ENCODE results near the gene ALDH7A1.
"Not testable (repeated sequence)": the region's sequence is repeated elsewhere in the genome, so short reads cannot be mapped to it uniquely, and the experiment has no call there.

The ALDH7A1 gene

DNA sequence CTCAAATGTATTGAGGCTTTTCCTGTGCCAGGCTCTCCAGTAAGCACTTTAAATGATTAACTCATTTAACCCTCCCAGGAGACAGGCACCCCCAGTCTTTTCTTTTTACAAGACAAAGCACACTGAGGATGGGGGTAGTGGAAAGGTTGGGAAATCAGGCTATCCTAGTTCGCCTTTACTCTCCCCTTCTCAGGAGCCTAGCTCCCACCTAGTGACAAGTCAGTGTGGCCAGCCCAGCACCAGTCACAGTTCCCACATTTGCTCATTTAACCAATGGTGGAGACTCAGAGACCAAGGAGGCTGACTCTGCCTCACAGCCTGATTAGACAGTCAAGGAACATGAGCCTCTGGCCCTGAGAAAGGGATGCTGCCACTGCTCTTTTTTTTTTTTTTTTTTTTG is 3.5 kb downstream of the ALDH7A1 start:
- no peak for DNase-seq

DNA sequence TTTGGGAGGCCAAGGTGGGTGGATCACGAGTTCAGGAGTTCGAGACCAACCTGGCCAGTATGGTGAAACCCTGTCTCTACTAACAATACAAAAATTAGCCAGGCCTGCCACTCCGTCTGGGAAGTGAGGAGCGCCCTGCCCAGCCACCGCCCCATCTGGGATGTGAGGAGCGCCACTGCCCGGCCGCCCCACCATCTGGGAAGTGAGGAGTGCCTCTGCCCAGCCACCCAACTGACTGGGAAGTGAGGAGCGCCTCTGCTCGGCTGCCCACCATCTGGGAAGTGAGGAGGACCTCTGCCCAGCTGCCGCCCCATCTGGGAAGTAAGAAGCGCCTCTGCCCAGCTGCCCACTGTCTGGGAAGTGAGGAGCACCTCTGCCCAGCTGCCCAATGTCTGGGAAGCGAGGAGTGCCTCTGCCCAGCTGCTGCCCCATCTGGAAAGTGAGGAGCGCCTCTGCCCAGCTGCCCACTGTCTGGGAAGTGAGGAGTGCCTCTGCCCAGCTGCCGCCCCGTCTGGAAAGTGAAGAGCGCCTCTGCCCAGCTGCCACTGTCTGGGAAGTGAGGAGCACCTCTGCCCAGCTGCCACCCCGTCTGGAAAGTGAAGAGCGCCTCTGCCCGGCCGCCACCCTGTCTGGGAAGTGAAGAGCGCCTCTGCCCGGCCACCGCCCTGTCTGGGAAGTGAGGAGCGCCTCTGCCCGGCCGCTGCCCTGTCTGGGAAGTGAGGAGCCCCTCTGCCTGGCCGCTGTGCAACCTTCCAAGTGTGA is 5.3 kb downstream of the ALDH7A1 start:
- DNase-seq: no peak

DNA sequence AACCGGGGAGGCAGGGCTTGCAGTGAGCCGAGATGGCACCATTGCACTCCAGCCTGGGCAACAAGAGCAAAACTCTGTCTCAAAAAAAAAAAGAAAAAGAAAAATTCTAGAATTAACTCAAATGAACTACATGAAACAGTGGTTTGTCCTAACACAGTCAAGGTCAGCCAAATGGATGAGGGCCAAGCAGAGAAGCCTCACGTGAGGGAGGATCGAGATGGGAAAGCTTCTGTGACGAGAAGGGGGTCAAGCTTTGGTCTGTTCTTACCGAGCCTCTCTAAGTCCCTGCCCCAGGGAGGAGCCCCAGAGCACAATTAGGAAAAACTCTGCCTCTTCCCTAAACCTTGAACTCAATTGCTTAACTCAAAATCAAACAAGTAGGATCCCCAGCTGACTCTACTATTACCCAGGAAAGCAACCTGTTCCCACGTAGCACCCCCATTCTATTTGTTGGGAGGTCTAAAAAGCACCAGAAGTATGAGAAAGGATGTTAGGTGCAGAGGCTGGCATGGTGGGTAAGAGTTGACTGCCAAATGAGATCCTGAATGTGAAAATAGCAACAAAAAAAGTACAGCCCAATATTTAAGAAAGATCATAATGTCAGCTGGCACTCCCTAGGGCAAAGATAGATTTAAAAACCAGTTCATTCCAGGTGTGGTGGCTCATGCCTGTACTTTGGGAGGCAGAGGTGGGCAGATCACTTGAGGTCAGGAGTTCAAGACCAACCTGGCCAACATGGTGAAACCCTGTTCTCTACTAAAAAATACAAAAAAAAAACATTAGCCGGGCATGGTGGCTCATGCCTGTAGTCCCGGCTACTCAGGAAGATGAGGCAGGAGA is 7.2 kb downstream of the ALDH7A1 start:
- no peak for DNase-seq

DNA sequence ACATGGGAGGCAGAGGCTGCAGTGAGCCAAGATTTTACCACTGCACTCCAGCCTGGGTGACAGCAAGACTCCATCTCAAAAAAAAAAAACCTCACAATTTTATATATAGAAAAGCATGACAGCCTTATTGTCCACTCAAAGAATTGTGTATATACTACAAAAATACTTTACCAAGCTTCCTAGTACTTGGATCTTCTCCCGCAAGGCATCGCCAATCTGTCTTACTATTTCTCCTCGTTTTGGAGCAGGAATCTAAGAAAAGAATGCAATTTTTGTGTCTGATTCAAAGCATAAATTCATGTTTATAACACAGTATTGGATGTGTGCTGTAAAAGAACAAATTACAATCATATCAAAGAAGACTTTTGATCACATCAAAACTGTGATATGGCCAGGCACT is 11.3 kb downstream of the ALDH7A1 start:
- no peak for DNase-seq

DNA sequence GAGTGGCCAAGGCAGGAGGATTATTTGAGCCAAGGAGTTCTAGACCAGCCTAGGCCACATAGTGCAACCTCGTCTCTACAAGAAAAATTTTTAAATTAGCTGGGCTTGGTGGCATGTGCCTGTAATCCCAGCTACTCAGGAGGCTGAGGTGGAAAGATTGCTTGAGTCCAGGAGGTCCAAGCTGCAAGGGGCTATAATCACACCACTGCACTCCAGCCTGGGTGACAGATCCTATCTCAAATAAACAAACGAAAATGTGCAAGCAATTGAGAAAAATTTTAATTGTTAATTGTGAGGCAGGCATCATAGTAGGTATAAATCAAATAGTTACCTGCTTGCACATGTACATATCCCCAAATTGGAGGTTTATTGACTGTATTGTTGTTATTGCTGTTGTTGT is 15.3 kb downstream of the ALDH7A1 start:
- no peak for DNase-seq

DNA sequence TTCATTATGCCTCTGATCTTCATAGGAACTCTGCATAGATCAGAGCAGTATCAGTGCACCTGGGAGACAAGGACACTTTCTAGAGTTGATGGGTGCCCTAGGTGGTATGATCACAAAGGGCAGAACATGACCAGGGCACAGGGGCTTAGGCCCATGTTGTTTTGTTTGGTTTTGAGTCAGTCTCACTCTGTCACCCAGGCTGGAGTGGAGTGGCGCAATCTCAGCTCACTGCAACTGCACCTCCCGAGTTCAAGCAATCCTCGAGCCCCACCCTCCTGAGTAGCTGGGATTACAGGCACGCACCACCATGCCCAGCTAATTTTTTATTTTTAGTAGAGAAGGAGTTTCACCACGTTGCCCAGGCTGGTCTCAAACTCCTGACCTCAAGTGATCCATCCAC is 17.6 kb downstream of the ALDH7A1 start:
- DNase-seq: no peak

DNA sequence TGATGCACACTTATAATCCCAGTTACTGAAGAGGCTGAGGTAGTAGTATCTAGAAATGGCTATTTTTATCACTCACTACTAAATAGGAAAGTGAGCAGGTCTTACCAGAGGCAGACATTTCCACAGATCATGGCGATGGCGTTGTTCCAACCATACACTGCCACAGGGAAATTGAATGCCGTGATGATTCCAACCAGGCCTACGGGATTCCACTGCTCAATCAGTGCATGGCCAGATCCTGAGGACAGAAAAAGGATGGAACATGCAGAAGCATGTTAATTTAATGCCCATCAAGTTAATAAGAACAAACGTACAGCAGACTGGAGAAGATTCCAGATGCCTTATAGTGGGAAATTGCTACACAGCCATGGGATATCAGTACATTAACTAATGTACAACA is 18.0 kb downstream of the ALDH7A1 start:
- no peak for DNase-seq

DNA sequence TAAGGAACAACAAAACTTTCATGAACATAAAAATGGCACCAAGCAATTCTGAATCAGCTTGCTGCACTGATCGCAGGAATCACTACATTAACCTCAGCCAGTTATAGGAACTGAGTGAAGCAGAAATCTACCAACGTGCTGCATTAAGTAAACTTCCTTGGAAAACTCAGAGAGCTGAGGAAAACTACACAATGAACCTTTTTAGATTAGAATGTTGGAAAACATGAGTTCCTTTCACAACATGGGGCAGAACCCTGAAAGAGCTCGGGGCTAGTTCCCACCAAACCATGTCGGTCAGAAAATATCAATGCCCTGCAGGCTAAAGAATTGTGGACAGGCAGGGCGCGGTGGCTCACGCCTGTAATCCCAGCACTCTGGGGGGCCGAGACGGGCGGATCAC is 19.4 kb downstream of the ALDH7A1 start:
- DNase-seq: no peak

DNA sequence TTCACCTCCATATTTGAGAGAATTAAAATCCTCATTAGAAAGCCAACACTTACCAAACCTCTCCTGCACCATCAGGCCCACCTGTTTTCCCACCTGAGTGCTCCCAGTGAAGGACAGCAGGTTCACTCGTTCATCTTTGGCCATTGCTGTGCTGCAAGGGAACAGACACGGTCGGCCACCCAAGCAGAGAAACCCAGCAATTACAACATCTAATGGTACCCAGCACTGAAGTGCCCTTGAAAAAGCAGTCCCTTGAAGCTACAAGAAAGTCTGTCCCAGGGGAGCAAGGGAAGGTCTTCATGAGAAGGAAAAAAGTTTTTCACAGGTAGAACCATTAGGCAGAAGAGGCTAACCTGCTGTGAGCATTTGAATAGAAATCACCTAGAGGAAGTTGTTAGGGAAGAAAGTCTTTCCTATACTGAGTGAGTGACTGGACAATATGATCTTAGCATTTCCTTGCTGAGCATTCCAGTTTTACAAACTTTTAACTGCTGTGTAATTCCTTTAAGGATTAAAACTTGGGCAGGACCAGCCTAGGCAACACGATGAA is 26.7 kb downstream of the ALDH7A1 start:
- DNase-seq: no peak

DNA sequence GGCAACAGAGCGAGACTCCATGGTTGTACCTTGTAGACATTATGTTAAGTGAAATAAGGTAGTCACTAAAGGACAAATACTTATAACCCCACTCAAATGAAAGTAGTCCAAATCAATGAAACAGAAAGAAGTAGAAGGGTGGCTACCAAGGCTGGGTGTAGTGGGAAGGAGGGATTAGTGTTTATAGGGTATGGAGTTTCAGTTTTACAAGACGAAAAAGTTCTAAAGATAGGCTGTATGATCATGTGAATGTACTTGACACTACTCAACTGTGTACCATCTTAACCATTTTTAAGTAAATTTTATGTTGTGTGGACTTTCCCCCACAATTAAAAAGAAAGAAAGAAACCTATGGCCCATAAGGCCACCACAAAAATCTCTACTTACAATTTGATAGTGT is 32.2 kb downstream of the ALDH7A1 start:
- DNase-seq: no peak

DNA sequence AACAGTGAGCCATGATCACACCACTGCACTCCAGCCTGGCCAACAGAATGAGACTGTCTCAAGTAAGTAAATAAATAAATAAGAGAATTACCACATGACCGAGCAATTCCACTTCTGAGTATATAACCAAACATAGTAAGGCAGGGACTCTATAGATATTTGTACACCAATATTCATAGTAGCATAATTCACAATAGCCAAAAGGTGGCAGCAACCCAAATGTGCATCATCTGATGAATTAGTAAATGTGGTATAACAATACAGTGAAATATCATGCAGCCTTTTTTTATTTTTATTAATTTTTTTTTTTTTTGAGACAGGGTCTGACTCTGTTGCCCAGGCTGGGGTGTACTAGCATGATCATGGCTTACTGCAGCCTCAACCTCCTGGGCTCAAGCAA is 33.1 kb downstream of the ALDH7A1 start:
- no peak for DNase-seq

DNA sequence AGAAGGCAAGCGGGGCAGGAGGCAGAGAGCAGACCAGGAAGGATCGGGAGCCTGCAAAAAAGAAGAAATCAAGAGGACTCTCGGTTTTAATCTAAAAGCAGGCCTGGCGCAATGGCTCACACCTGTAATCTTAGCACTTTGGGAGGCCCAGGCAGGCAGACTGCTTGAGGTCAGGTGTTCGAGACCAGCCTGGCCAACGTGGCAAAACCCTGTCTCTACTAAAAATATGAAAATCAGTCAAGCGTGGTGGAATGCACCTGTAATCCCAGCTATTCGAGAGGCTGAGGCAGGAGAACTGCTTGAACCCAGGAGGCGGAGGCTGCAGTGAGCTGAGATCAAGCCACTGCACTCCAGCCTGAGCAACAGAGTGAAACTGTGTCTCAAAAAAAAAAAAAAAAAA is 39.9 kb downstream of the ALDH7A1 start:
- DNase-seq: not testable (repeated sequence)

DNA sequence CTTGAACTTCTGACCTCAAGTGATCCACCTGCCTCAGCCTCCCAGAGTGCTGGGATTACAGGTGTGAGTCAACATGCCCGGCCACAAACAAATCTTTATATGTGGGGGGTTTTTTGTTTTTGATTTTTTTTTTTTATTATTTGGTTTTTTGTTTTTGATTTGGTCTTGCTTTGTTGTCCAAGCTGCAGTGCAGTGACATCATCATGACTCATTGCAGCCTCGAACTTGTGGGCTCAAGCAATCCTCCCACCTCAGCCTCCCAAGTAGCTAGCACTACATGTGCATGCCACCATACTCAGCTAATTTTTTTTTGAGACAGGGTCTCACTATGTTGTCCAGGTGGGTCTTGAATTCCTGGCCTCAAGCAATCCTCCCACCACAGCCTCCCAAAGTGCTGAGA is 42.4 kb downstream of the ALDH7A1 start:
- no peak for DNase-seq

DNA sequence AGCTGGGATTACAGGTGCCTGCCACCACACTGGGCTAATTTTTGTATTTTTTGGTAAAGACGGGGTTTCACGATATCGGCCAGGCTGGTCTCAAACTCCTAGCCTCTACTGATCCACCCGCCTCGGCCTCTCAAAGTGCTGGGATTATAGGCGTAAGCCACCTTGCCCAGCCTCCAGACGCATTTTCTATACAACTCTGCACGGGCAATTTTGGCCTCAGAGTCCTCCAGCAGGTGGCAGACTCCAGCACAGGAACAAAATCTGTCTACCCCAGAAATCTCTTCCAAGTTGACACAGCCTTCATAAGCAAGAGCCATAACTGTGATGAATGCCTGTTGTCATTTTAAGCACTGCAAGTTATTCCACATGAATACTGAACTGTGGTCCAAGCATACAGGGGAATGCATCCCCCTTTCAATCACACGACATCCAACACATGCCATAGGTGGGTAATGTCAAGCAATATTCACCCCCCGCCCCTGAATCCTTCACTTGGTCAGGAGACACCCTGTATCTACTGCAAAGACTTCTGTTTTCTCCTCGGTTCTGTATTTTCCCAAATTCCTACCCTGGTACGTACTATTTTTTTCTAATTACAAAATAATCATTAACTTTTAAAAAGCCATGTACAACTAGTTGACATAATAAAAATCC is 50.8 kb downstream of the ALDH7A1 start:
- peak; percentile 23 for DNase-seq

DNA sequence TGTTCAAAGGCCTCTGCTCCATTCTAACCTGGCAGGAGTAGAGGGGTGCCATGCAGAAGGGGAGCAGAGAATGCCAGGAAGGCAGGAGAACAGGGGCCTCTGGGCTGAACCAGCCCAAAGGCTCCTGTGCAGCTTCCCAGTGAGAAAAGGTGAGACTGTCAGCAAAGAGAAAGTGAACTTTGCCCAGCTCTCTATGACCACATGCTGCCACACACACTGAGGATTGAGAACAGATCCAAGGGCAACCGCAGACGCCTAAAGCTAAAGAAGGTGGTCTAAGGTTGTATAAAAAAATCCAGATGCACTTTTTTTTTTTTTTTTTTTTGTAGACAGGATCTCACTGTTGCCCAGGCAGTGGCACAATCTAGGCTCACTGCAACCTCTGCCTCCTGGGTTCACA is 51.4 kb downstream of the ALDH7A1 start:
- no peak for DNase-seq

DNA sequence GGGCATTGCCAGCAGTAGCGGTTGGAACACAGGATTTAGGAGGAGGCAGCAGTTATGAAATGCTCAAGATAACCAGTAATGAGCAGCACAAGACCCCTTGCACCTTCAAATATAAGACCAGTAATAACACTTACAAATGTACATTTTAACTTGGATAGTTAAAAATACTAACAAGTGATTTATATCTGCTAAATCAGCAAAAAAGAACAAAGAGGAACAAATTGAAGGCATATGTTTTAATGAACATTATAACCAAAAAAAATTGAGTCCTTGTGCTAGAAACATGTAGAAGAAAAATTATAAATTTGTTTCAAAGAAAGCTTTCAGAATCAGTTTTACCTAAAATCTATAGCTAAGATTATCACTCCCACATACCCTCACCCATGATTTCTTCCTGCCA is 52.0 kb downstream of the ALDH7A1 start:
- no peak for DNase-seq

DNA sequence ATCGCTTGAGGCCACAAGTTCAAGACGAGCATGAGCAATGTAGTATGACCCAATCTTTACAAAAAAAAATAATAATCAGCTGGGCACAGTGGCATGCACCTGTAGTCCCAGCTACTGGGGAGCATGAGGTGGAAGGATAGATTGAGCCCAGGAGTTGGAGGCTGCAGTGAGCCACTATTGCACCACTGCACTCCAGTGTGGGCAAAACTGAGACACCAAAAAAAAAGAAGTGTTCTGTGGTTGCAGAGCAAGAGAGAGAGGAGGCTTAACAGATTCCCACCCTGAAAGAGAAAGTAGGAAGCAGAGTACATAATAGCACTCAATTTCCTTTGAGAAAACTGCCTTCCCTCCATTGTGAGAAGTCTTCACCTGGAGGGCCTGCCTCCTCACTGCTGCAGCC is 52.6 kb downstream of the ALDH7A1 start:
- no peak for DNase-seq

DNA sequence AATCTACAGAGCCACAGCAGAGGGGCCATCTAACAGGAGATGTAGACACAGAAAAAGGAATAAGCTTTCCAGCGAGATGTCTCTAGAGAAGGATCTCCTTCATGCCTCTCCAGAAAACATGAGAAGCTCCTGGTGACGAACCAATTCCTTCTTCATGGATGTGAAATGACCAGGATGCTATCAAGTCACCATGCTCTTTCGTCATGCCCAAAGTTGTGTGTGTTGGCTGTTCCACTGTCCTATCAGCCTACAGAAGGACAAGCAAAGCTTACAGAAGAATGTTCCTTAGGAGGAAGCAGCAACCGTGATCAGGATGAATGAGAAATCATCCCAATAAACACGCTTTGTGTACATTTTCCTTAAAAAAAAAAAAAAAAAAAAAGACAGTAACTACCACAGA is 54.4 kb downstream of the ALDH7A1 start:
- DNase-seq: no peak

DNA sequence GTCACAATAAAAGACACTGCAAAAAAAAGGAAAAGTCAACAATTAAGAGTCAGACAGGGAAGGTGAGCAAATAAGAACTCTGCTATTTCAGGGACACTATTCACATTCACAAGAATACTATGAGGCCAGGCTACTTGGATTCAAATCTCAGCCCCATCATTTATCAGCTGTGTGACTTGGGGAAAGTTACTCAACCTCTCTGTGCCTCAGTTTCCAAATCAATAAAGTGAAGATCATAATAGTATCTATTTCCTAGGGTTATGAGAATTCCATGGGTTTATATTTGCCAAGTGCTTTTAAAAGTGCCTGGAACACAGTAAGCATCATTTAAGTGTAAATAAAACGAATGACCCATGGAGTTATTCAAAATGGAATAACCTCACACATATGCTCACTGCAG is 56.4 kb downstream of the ALDH7A1 start:
- no peak for DNase-seq

DNA sequence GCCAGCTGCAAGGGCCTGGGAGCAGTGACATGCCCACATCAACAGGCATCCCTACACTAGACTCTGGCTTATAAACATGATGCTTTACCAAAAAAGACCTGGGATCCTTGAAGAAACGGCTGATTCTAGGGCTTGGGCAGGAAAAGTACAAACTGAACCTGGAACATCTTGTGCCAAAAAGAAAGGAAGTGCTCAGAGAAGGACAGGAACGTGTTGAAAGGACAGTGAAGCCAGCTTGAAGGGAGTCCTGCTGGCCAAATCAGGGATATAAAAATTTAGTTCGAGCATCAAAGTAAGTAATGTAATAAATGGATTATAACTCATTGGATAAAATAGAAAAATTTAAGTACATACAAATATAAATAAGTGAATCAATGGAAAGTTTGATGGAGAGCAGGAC is 58.1 kb downstream of the ALDH7A1 start:
- no peak for DNase-seq

DNA sequence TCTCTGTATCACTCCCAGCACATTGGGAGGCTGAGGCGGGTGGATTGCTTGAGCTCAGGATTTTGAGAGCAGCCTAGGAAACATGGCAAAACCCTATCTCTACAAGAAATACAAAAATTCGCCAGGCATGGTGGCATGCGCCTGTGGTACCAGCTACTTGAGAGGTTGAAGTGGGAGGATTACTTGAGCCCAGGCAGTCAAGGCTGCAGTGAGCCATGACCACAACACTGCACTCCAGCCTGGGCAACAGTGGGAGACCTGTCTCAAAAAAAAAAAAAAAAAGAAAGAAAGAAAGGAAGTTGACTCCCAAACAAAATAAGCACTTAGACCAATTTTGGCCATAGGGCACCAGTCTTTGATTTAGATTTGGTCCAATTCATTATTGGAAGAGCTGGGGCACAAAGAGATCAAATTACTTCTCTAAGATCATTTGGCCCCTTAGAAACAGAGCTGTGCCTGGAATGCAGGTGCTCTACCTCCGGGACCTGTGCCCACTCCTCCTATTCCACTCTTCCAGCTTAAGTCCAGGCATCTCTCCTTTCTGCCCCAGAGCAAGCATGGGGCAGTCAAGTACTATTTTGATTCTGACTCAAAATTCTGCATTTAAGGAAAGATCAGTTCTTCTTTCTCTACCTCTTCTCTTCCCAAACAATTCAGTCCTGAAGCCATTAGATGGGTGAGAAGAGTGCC is 59.0 kb downstream of the ALDH7A1 start:
- DNase-seq: no peak

DNA sequence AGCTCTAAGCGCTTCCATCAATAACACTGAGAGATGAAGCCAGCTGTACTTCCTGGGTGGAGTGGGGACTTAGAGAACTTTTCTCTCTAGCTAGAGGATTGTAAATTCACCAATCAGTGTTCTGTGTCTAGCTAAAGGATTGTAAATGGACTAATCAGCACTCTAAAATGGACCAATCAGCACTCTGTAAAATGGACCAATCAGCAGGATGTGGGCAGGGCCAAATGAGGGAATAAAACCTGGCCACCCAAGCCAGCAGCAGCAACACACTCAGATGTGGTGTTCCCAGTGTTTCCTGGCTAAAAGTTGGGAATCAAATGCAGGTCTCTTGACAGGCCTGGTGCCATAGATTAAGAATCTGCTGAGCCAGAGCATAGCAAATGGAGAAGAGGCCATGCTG is 60.5 kb downstream of the ALDH7A1 start:
- DNase-seq: no peak

DNA sequence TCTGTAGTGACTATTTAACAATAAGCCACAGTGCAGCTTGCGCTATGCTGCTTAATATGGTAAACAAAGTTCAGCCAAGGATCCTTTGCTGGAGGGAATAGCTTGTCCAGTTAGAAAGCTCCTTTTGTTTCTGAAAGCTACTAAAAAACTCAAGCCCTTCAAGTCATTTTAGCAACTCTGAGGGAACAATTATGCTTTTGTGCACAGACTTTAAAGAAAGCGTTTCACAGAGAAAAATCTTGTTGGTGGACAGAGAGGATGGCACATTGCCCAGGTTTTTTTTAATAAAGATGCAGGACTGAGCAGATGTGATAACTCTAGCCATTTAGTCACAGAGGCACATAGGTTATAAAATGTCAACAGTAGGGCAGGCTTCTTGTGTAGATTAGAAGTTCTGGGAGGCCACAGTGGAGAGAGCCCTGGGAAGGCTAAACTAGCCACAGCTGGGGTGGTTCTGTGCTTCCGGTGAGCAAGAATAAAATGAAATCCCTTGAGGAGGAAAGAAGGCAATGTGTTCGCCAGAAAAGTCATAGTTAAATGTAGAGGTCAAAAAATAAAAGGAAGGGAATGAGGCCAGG is 63.4 kb downstream of the ALDH7A1 start:
- DNase-seq: no peak

All from CD4-positive, alpha-beta T cell treated with Interleukin-6 for 4 hours (primary cell).